K562 (cell line): ENCODE results near the gene PPL. TPM values are rescaled to one million over a fixed set of nuclear protein-coding genes. Genes with fewer than 3 reads are reported as not detected.

Experiments used
- CC2D1A ChIP-seq: fragments of 450-650 bp; IDR thresholded peaks from 2 replicates; pipeline ENCODE4 v1.6.1; 2017; ENCODE audit warnings: mild to moderate bottlenecking
- CREBBP ChIP-seq: IDR thresholded peaks from one replicate; pipeline ENCODE4 v1.6.1; 2012; ENCODE audit warnings: low read depth, mild to moderate bottlenecking, control low read depth, inconsistent platforms, low read length
- ELF4 ChIP-seq: fragments of 450-650 bp; formaldehyde crosslinking; IDR thresholded peaks from 2 replicates; pipeline ENCODE4 v1.4.0; 2022; ENCODE audit warnings: missing genetic modification characterization
- ERF ChIP-seq: fragments of 450-650 bp; formaldehyde crosslinking; IDR thresholded peaks from 2 replicates; pipeline ENCODE4 v1.4.0; 2020; ENCODE audit warnings: mild to moderate bottlenecking, mixed read lengths
- HDAC8 ChIP-seq: fragments of 450-650 bp; IDR thresholded peaks from 2 replicates; pipeline ENCODE4 v1.6.1; 2016; ENCODE audit warnings: mild to moderate bottlenecking, missing genetic modification characterization, moderate library complexity, missing compliant biosample characterization
- HMG20A ChIP-seq: fragments of 450-650 bp; formaldehyde crosslinking; conservative IDR thresholded peaks from 2 replicates; pipeline ENCODE4 v1.4.0; 2020; ENCODE audit warnings: mild to moderate bottlenecking, mixed read lengths
- KDM5B ChIP-seq: fragments of 200-600 bp; sonication (generic); IDR thresholded peaks from 2 replicates; pipeline ENCODE4 v1.6.1; 2012; ENCODE audit warnings: low read depth, mild to moderate bottlenecking, moderate library complexity, low read length, control low read depth, inconsistent platforms; ENCODE audit not compliant: insufficient replicate concordance
- MCM7 ChIP-seq, 2 experiments: fragments of 450-650 bp; IDR thresholded peaks; 2 replicates each; pipeline ENCODE4 v1.6.1; 2016 to 2018
- MYNN ChIP-seq, 2 experiments: sonication (generic); formaldehyde crosslinking in 1 of 2; IDR thresholded peaks; 2 replicates each; pipeline versions ENCODE4 v1.5.0 to v1.6.1; 2016 to 2020; ENCODE audit warnings: antibody characterized with exemption in 1 of 2, missing genetic modification reagents in 1 of 2
- NFIX ChIP-seq: fragments of 250-450 bp; sonication (Bioruptor Pico); IDR thresholded peaks from 2 replicates; pipeline ENCODE4 v1.4.0; 2020; ENCODE audit warnings: low read depth, mild to moderate bottlenecking, moderate library complexity
- NRF1 ChIP-seq, 2 experiments: fragments of 450-650 bp; IDR thresholded peaks in 1 of 2; conservative IDR thresholded peaks in 1 of 2; 2 replicates each; pipeline ENCODE4 v1.6.1; 2014; ENCODE audit warnings: mild to moderate bottlenecking in 2 of 2
- SNAPC5 ChIP-seq: fragments of 250-450 bp; sonication (Bioruptor Pico); IDR thresholded peaks from 2 replicates; pipeline ENCODE4 v1.8.0; 2021; ENCODE audit warnings: moderate library complexity, mild to moderate bottlenecking, inconsistent platforms
- STAG1 ChIP-seq: sonication (generic); formaldehyde crosslinking; IDR thresholded peaks from 2 replicates; pipeline ENCODE4 v1.5.0; 2020; ENCODE audit warnings: missing genetic modification reagents, borderline replicate concordance
- ZNF134 ChIP-seq: fragments of 250-450 bp; sonication (Bioruptor Pico); conservative IDR thresholded peaks from 2 replicates; pipeline ENCODE4 v1.4.0; 2020
- ZNF347 ChIP-seq: fragments of 450-650 bp; formaldehyde crosslinking; IDR thresholded peaks from 2 replicates; pipeline ENCODE4 v1.4.0; 2020; ENCODE audit warnings: low read depth, mild to moderate bottlenecking, moderate library complexity
- ZNF444 ChIP-seq: fragments of 250-450 bp; sonication (Bioruptor Pico); IDR thresholded peaks from 2 replicates; pipeline ENCODE4 v1.4.0; 2020; ENCODE audit warnings: mild to moderate bottlenecking, moderate library complexity
- ZNF830 ChIP-seq: fragments of 250-450 bp; sonication (Bioruptor Pico); IDR thresholded peaks from 2 replicates; pipeline ENCODE4 v1.5.0; 2021; ENCODE audit warnings: mild to moderate bottlenecking
- polyA plus RNA-seq, 8 experiments: library from polyadenylated mRNA; depleted of rRNA in 4 of 8; stranded (reverse) in 5 of 8; unstranded in 3 of 8; fragments of >200 nt; fragmentation: Nextera tagmentation in 2 of 8; fragmentation: Illumina TruSeq in 1 of 8; extraction: Ambion mirVana in 2 of 8; extraction: Trizol in 1 of 8; gene quantifications; 2 replicates each; pipeline versions ENCODE4 v1.2.1 to v1.2.3, GENCODE V29; 2011 to 2014; ENCODE audit warnings: inconsistent platforms in 1 of 8, missing spikeins in 1 of 8
- total RNA-seq, 7 experiments: library from RNA; depleted of rRNA in 6 of 7; stranded (reverse); fragments of >200 nt in 6 of 7; fragmentation: Illumina TruSeq in 2 of 7; extraction: Trizol in 2 of 7; gene quantifications; 2 replicates each; pipeline versions ENCODE4 v1.2.1 to v1.2.3, GENCODE V29; 2011 to 2021; ENCODE audit warnings: low replicate concordance in 1 of 7
- TF ChIP-seq, protein P1 (sequence below): fragments of 450-650 bp; IDR thresholded peaks from 2 replicates; pipeline ENCODE4 v1.6.1; 2016; ENCODE audit warnings: mild to moderate bottlenecking, moderate library complexity

Gene PPL
- total and polyA plus RNA-seq, 9 of the 15 experiments (the other 6 are each of a cell fraction or from before 2014, with no cell fraction given): 0.01 to 0.15 (median 0.07) TPM; not detected in 3

GRCh38 chr16:4846901-4847773, 89.8 kb downstream of the PPL start, which contains the start of the genes GLYR1 and UBN1 (continued):
- TF ChIP-seq, protein P1, sequence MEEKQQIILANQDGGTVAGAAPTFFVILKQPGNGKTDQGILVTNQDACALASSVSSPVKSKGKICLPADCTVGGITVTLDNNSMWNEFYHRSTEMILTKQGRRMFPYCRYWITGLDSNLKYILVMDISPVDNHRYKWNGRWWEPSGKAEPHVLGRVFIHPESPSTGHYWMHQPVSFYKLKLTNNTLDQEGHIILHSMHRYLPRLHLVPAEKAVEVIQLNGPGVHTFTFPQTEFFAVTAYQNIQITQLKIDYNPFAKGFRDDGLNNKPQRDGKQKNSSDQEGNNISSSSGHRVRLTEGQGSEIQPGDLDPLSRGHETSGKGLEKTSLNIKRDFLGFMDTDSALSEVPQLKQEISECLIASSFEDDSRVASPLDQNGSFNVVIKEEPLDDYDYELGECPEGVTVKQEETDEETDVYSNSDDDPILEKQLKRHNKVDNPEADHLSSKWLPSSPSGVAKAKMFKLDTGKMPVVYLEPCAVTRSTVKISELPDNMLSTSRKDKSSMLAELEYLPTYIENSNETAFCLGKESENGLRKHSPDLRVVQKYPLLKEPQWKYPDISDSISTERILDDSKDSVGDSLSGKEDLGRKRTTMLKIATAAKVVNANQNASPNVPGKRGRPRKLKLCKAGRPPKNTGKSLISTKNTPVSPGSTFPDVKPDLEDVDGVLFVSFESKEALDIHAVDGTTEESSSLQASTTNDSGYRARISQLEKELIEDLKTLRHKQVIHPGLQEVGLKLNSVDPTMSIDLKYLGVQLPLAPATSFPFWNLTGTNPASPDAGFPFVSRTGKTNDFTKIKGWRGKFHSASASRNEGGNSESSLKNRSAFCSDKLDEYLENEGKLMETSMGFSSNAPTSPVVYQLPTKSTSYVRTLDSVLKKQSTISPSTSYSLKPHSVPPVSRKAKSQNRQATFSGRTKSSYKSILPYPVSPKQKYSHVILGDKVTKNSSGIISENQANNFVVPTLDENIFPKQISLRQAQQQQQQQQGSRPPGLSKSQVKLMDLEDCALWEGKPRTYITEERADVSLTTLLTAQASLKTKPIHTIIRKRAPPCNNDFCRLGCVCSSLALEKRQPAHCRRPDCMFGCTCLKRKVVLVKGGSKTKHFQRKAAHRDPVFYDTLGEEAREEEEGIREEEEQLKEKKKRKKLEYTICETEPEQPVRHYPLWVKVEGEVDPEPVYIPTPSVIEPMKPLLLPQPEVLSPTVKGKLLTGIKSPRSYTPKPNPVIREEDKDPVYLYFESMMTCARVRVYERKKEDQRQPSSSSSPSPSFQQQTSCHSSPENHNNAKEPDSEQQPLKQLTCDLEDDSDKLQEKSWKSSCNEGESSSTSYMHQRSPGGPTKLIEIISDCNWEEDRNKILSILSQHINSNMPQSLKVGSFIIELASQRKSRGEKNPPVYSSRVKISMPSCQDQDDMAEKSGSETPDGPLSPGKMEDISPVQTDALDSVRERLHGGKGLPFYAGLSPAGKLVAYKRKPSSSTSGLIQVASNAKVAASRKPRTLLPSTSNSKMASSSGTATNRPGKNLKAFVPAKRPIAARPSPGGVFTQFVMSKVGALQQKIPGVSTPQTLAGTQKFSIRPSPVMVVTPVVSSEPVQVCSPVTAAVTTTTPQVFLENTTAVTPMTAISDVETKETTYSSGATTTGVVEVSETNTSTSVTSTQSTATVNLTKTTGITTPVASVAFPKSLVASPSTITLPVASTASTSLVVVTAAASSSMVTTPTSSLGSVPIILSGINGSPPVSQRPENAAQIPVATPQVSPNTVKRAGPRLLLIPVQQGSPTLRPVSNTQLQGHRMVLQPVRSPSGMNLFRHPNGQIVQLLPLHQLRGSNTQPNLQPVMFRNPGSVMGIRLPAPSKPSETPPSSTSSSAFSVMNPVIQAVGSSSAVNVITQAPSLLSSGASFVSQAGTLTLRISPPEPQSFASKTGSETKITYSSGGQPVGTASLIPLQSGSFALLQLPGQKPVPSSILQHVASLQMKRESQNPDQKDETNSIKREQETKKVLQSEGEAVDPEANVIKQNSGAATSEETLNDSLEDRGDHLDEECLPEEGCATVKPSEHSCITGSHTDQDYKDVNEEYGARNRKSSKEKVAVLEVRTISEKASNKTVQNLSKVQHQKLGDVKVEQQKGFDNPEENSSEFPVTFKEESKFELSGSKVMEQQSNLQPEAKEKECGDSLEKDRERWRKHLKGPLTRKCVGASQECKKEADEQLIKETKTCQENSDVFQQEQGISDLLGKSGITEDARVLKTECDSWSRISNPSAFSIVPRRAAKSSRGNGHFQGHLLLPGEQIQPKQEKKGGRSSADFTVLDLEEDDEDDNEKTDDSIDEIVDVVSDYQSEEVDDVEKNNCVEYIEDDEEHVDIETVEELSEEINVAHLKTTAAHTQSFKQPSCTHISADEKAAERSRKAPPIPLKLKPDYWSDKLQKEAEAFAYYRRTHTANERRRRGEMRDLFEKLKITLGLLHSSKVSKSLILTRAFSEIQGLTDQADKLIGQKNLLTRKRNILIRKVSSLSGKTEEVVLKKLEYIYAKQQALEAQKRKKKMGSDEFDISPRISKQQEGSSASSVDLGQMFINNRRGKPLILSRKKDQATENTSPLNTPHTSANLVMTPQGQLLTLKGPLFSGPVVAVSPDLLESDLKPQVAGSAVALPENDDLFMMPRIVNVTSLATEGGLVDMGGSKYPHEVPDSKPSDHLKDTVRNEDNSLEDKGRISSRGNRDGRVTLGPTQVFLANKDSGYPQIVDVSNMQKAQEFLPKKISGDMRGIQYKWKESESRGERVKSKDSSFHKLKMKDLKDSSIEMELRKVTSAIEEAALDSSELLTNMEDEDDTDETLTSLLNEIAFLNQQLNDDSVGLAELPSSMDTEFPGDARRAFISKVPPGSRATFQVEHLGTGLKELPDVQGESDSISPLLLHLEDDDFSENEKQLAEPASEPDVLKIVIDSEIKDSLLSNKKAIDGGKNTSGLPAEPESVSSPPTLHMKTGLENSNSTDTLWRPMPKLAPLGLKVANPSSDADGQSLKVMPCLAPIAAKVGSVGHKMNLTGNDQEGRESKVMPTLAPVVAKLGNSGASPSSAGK: 0 out of 2 replicates have a peak, but pooled peaks have one; percentile 13
- TF ChIP-seq ZNF134 (CRISPR knock-in tag) (no peak), SNAPC5 (CRISPR knock-in tag) (no peak), HMG20A (no peak), MCM7 (IDR thresholded peaks at IDR 0.05) (no peak), ZNF444 (CRISPR knock-in tag) (no peak), NFIX (CRISPR knock-in tag) (no peak), CC2D1A (no peak), ZNF830 (CRISPR knock-in tag) (no peak), NRF1 (conservative IDR thresholded peaks at IDR 0.05 in 1 of 2, IDR thresholded peaks at IDR 0.05 in 1 of 2) (peak; percentile 82 to 85), ERF (CRISPR knock-in tag) (no peak), ELF4 (CRISPR knock-in tag) (peak; percentile 45; the same call in 1 of the 2 replicates), CREBBP (no peak), KDM5B (peak; percentile 82), MYNN (IDR thresholded peaks at IDR 0.05) (no peak), MYNN (CRISPR knock-in tag; IDR thresholded peaks at IDR 0.05) (no peak; the same call in 1 of the 2 replicates), HDAC8 (tag) (no peak), STAG1 (CRISPR knock-in tag) (no peak), ZNF347 (CRISPR knock-in tag) (no peak)
